SK-N-SH treated with all-trans-retinoic acid at 6 μM for 48 hours (cell line): ENCODE data around the gene CHCHD6.

Experiments
- ATAC-seq: fragments of 200-7000 bp; cut with Tn5 transposase; 3 replicates; pipeline ENCODE4 v1.9.1; 2020; ENCODE audit warnings: mild to moderate bottlenecking, moderate library complexity
- ARNTL ChIP-seq: fragments of 450-650 bp; formaldehyde crosslinking; IDR thresholded peaks from 2 replicates; pipeline ENCODE4 v1.5.0; 2020; ENCODE audit warnings: low read depth, mild to moderate bottlenecking, moderate library complexity, borderline replicate concordance
- BACH2 ChIP-seq: fragments of 250-450 bp; sonication (Bioruptor Pico); IDR thresholded peaks from 2 replicates; pipeline ENCODE4 v1.9.0; 2021; ENCODE audit warnings: mild to moderate bottlenecking, borderline replicate concordance
- CREB5 ChIP-seq: fragments of 250-450 bp; sonication (Bioruptor Pico); IDR thresholded peaks from 2 replicates; pipeline ENCODE4 v1.5.1; 2020; ENCODE audit warnings: low read depth, mild to moderate bottlenecking, moderate library complexity
- CSDC2 ChIP-seq: fragments of 250-450 bp; sonication (Bioruptor Pico); IDR thresholded peaks from 2 replicates; pipeline ENCODE4 v1.5.0; 2020; ENCODE audit warnings: mild to moderate bottlenecking, moderate library complexity
- CSRNP3 ChIP-seq: fragments of 250-450 bp; sonication (Bioruptor Pico); IDR thresholded peaks from 2 replicates; pipeline ENCODE4 v1.5.1; 2021; ENCODE audit warnings: mild to moderate bottlenecking, moderate library complexity
- ESRRG ChIP-seq: fragments of 250-450 bp; sonication (Bioruptor Pico); IDR thresholded peaks from 2 replicates; pipeline ENCODE4 v1.6.1; 2021; ENCODE audit warnings: mild to moderate bottlenecking
- GLIS3 ChIP-seq: fragments of 250-450 bp; sonication (Bioruptor Pico); IDR thresholded peaks from 2 replicates; pipeline ENCODE4 v1.5.0; 2020; ENCODE audit warnings: mild to moderate bottlenecking, moderate library complexity
- ISL1 ChIP-seq: fragments of 250-450 bp; sonication (Bioruptor Pico); IDR thresholded peaks from 2 replicates; pipeline ENCODE4 v2.1.2; 2022; ENCODE audit warnings: mild to moderate bottlenecking, moderate library complexity
- OSR1 ChIP-seq: fragments of 250-450 bp; sonication (Bioruptor Pico); IDR thresholded peaks from 2 replicates; pipeline ENCODE4 v1.8.0; 2022; ENCODE audit warnings: moderate library complexity, mild to moderate bottlenecking, inconsistent platforms
- PATZ1 ChIP-seq: fragments of 250-450 bp; sonication (Bioruptor Pico); IDR thresholded peaks from 2 replicates; pipeline ENCODE4 v1.8.0; 2020; ENCODE audit warnings: mild to moderate bottlenecking, moderate library complexity, borderline replicate concordance
- PPARA ChIP-seq: fragments of 250-450 bp; sonication (Bioruptor Pico); IDR thresholded peaks from 2 replicates; pipeline ENCODE4 v1.5.0; 2020; ENCODE audit warnings: mild to moderate bottlenecking, borderline replicate concordance
- RARB ChIP-seq: fragments of 250-450 bp; sonication (Bioruptor Pico); IDR thresholded peaks from 2 replicates; pipeline ENCODE4 v1.8.0; 2021; ENCODE audit warnings: mild to moderate bottlenecking, moderate library complexity
- TOX ChIP-seq: fragments of 250-450 bp; sonication (Bioruptor Pico); IDR thresholded peaks from 2 replicates; pipeline ENCODE4 v1.8.0; 2021; ENCODE audit warnings: mild to moderate bottlenecking, moderate library complexity, borderline replicate concordance
- TSHZ2 ChIP-seq: fragments of 250-450 bp; sonication (Bioruptor Pico); IDR thresholded peaks from 2 replicates; pipeline ENCODE4 v1.5.0; 2020; ENCODE audit warnings: mild to moderate bottlenecking, moderate library complexity
- ZC3H10 ChIP-seq: fragments of 250-450 bp; sonication (Bioruptor Pico); IDR thresholded peaks from 2 replicates; pipeline ENCODE4 v1.5.1; 2021; ENCODE audit warnings: mild to moderate bottlenecking, moderate library complexity
- ZFP3 ChIP-seq: fragments of 250-450 bp; sonication (Bioruptor Pico); IDR thresholded peaks from 2 replicates; pipeline ENCODE4 v1.5.0; 2020; ENCODE audit warnings: mild to moderate bottlenecking, moderate library complexity
- ZFP30 ChIP-seq: fragments of 450-650 bp; formaldehyde crosslinking; IDR thresholded peaks from 2 replicates; pipeline ENCODE4 v1.5.0; 2022; ENCODE audit warnings: mild to moderate bottlenecking, moderate library complexity
- ZNF565 ChIP-seq: fragments of 450-650 bp; formaldehyde crosslinking; conservative IDR thresholded peaks from 2 replicates; pipeline ENCODE4 v1.5.0; 2020; ENCODE audit warnings: low read depth, mild to moderate bottlenecking, moderate library complexity
- ZNF70 ChIP-seq: fragments of 450-650 bp; formaldehyde crosslinking; IDR thresholded peaks from 2 replicates; pipeline ENCODE4 v1.5.0; 2020; ENCODE audit warnings: mild to moderate bottlenecking, moderate library complexity
- ZNF8 ChIP-seq: fragments of 450-650 bp; formaldehyde crosslinking; IDR thresholded peaks from 2 replicates; pipeline ENCODE4 v1.5.0; 2020; ENCODE audit warnings: mild to moderate bottlenecking, moderate library complexity

CHCHD6 gene

GRCh38 chr3:126952261-126952982, 248.4 kb downstream of the CHCHD6 start:
- TF ChIP-seq ZC3H10 (CRISPR knock-in tag) (no peak), BACH2 (no peak), CSDC2 (CRISPR knock-in tag) (no peak), PPARA (CRISPR knock-in tag) (no peak), ZNF565 (CRISPR knock-in tag) (no peak), ARNTL (CRISPR knock-in tag) (no peak), RARB (CRISPR knock-in tag) (no peak), TSHZ2 (no peak)
- TF ChIP-seq, all 23 proteins: peak for 0

GRCh38 chr3:126952983-126953660, 249.1 kb downstream of the CHCHD6 start:
- TF ChIP-seq ZFP30 (CRISPR knock-in tag) (no peak), PPARA (CRISPR knock-in tag) (no peak), CSRNP3 (CRISPR knock-in tag) (no peak), ZNF565 (CRISPR knock-in tag) (no peak), CREB5 (CRISPR knock-in tag) (no peak), OSR1 (CRISPR knock-in tag) (no peak), ESRRG (CRISPR knock-in tag) (no peak)
- ATAC-seq = no peak

More at GRCh38 chr3:126952261-126952982, 248.4 kb downstream of the CHCHD6 start:
- no peak for ATAC-seq

- ATAC-seq = 0 out of 3 replicates have a peak, but pooled peaks have one; percentile 18
- TF ChIP-seq CSRNP3 (CRISPR knock-in tag) = no peak
- no peak for TF ChIP-seq ESRRG (CRISPR knock-in tag)
- no peak for TF ChIP-seq ISL1 (CRISPR knock-in tag)
- no peak for TF ChIP-seq ZFP30 (CRISPR knock-in tag)
Observed at GRCh38 chr3:126954141-126954842, 250.3 kb downstream of the CHCHD6 start.

- no peak for ATAC-seq
- no peak for TF ChIP-seq CSRNP3 (CRISPR knock-in tag)
- no peak for TF ChIP-seq ZNF565 (CRISPR knock-in tag)
- no peak for TF ChIP-seq OSR1 (CRISPR knock-in tag)
- TF ChIP-seq ARNTL (CRISPR knock-in tag) = no peak
- TF ChIP-seq BACH2 = no peak
- TF ChIP-seq PPARA (CRISPR knock-in tag) = no peak
- no peak for TF ChIP-seq TOX (CRISPR knock-in tag)
- TF ChIP-seq ZFP3 = no peak
- no peak for TF ChIP-seq PATZ1 (CRISPR knock-in tag)
- no peak for TF ChIP-seq ZNF70 (CRISPR knock-in tag)
- TF ChIP-seq ZNF8 (CRISPR knock-in tag) = no peak
- no peak for TF ChIP-seq GLIS3 (CRISPR knock-in tag)
- TF ChIP-seq RARB (CRISPR knock-in tag) = no peak
Observed at GRCh38 chr3:126955004-126955790, 251.2 kb downstream of the CHCHD6 start.
